ENCODE measurements around the gene SUZ12.
"Not testable (repeated sequence)": the region's sequence is repeated elsewhere in the genome, so short reads cannot be mapped to it uniquely, and the experiment has no call there.

Gene SUZ12

DNA sequence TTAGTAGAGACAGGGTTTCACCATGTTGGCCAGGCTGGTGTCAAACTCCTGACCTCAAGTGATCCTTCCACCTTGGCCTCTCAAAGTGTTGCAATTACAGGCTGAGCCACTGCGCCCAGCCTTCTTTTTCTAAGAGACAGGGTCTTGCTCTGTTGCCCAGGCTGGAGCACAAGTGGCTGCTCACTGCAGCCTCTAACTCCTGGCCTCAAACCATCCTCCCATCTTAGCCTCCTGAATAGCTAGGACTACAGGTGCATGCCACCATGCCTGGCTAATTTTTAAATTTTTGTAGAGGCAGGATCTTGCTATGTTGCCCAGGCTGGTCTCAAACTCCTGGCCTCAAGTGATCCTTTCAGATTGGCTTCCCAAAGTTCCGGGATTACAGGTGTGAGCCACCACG, 15.1 kb downstream of the SUZ12 start:
- not testable (repeated sequence) for DNase-seq (ENCODE audit: low read depth, low spot score)

DNA sequence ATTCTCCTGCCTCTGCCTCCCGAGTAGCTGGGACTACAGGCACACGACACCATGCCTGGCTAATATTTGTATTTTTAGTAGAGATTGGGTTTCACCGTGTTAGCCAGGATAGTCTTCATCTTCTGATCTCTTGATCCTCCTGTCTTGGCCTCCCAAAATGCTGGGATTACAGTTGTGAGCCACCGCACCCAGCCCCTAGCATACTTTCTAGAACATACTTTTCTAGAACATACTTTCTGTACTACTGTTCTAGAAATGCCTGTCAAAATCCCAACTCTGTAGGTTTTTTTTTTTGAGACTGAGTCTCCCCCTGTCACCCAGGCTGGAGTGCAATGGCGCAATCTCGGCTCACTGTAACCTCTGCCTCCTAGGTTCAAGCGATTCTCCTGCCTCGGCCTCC, 27.3 kb downstream of the SUZ12 start:
- DNase-seq (ENCODE audit: low read depth, low spot score) = not testable (repeated sequence)

DNA sequence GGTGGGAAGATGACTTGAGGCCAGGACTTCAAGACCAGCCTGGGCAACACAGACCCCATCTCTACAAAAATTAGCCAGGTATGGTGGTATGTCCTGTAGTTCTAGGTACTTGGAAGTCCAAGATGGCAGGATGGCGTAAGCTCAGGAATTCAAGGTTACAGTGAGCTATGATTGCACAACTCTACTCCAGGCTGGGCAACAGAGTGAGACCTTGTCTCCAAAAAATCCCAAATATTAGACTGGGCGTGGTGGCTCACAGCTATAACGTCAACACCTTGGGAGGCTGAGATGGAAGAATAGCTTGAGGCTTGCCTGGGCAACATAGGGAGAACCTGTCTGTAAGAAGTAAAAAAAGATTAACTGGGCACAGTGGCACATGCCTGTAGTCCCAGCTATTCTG, 30.8 kb downstream of the SUZ12 start:
- DNase-seq (ENCODE audit: low read depth, low spot score) = no peak

DNA sequence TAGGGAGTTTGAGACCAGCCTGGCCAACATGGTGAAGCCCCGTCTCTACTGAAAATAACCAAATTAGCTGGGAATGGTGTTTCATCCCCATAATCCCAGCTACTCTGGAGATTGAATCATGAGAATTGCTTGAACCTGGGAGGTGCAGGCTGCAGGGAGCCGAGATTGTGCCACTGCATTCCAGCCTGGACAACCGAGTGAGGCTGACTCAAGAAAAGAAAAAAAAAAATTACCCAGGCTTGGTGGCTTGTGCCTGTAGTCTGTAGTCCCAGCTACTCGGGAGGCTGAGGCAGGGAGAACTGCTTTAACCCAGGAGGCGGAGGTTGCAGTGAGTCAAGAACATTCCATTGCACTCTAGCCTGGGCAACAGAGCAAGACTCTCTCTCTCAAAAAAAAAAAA, 33.6 kb downstream of the SUZ12 start:
- not testable (repeated sequence) for DNase-seq (ENCODE audit: low read depth, low spot score)

DNA sequence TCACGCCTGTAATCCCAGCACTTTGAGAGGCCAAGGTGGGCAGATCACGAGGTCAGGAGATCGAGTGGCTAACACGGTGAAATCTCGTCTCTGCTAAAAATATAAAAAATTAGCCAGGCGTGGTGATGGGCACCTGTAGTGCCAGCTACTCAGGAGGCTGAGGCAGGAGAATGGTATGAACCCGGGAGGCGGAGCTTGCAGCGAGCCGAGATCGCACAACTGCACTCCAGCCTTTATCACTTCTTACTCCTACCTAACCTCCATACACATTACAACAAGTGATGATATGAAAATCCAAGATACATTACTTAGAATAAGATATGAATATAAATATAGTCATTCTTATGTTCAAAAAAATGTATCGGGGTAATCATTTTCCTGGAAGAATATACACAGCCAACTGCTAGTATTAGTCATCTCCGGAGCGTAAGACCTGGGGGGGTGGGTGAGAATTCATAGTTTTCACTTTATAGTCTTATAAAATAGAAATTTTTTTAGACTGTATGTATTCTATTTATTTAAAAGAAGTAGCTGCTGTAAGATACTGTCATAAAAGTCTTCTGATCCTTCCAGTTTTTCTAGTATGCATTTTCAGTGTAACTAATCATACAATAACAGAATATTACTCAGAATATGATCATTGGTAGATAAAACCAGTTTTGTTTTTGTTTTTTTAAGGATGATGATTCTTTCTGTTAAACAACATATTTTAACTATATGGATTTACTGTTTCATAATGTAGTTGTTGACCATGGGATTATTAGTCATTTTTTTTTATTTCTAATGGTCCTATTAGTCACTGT, 37.7 kb downstream of the SUZ12 start:
- DNase-seq (ENCODE audit: low read depth, low spot score) = not testable (repeated sequence)

DNA sequence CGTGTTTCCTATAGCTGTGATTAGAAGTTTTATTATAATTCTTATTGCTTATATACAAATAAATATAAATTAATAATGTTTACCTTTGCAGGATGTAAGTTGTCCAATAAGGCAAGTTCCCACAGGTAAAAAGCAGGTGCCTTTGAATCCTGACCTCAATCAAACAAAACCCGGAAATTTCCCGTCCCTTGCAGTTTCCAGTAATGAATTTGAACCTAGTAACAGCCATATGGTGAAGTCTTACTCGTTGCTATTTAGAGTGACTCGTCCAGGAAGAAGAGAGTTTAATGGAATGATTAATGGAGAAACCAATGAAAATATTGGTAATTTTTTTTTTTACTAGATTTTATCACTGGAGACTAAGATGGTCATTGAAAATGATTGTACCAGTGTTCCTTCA, 38.6 kb downstream of the SUZ12 start:
- DNase-seq (ENCODE audit: low read depth, low spot score) = not testable (repeated sequence)

DNA sequence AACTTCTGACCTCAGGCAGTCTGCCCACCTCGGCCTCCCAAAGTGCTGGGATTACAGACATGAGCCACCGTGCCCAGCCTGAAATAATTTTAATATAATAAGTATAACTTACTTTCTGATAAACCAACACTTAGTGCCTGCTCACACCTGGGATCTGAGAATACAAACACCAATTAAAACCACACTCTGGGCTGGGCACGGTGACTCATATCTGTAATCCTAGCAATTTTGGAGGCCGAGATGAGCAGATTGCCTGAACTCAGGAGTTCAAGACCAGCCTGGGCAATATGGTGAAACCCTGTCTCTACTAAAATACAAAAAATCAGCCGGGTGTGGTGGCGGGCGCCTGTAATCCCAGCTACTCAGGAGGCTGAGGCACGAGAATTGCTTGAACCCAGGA, 55.0 kb downstream of the SUZ12 start:
- not testable (repeated sequence) for DNase-seq (ENCODE audit: low read depth, low spot score)

DNA sequence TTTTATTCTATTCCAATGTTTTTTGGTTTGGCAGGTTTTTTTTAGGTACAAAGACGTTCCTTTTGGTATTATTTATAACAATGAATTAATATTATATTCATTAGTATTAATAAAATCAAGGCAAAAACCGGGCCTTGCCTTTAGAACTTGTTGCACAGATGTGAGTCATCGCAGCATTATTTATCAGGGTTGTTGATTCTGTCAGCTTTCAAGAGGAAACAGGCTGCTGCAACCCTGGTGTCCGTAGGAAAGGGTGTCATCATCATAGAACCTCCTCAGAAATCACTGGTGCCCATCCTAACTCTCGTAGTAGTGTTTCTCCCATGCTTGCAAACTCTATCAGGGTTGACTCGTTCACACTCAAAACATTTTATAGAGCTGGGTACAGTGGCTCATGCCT, 60.2 kb downstream of the SUZ12 start:
- no peak for DNase-seq (ENCODE audit: low read depth, low spot score)

DNA sequence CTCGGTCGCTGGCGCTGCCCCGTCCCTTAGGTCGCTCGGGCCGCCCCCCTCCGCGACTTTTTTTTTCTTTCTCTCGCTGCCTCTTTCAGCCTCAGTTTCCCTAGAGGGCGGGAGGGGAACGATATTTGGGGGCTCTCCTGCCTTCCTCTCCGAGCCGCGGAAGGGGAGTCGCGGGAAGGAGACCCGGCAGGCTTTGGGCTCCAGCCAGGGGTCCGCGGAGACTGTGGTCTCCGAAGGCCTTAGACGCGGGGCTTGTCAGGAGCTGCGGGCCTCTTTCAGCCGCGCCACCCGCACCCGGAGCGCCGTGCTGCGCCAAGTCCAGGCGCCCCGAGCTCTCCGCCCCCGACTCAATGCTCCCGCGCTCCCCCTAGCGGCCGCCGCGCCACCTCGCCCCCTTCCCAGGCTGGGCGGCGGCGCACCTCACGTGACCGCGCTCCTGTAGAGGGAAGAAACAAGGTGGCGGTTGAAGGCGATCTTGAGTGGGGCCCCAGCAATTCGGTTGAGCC, 70.2 kb downstream of the SUZ12 start, which contains the start of gene LRRC37B:
Gene LRRC37B (plus strand): TSS at position 427 of the 506 bp plus-strand sequence. CDS start 14,010 bp downstream, outside the sequence.
- peak; percentile 74 for DNase-seq (ENCODE audit: low read depth, low spot score)

DNA sequence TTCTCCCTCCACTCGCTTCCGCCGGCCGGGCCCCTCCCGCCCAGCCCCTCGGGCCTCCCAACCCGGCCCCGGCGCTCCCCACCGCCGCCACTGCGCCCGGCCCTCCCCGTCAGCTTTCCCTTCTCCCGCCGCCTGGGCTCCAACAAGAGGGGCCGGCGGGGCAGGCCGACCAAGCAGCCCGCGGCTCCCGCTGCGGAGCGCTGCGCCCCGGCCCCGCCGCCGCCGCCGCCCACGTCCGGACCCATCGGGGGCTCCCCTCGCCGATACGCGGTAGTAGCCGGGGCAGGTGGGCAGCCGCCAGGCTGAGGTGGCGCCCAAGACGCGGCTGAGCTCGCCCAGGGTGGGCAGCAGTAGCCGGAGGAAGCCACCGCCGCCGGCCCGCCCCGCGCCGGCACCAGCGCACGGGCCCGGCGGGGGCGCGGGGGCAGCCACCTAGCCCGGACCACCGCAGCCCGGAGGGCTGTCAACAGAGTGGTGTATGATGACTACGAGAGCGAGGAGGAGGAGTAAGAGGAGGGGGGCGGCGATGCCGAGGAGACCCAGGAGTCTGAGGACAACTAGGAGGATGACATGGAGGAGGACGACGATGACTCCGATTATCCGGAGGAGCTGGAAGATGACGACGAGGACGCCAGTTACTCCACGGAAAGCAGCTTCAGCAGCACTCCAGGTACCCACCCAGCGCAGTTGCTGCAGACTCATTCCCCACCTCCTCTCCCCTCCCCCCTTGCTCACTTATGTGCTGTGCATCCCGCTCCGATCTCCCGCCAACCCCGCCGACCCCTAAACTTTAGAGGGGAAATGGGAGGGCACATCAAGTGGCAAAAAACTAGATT, 70.9 kb downstream of the SUZ12 start:
- no peak for DNase-seq (ENCODE audit: low read depth, low spot score)

DNA sequence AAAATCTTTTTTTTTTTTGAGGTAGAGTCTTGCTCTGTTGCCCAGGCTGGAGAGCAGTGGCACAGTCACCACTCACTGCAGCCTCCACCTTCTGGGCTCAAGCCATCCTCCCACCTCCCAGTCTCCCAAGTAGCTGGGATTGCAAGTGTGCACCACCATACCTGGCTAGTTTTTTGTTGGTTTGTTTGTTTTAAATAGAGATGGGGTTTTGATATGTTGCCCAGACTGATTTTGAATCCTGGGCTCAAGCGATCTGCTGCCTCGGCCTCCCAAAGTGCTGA, 72.4 kb downstream of the SUZ12 start:
- DNase-seq (ENCODE audit: low read depth, low spot score) = no peak

DNA sequence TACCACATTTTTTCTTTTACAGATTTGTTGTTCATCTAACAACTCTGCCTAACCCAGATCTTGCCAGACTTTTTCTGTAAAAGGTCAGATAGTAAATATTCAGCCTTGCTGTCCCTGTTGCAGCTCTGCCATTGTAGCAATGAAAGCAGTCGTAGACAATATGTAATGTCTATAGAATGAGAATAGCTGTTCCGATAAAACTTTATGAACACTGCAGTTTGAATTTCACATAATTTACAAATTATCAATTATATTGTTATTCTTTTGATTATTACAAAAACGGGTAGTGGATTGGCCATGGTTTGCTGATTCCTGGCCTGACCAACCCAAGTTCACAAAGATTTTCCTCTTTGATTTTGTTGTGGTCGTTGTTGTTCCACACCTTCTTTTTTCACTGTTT, 73.3 kb downstream of the SUZ12 start:
- no peak for DNase-seq (ENCODE audit: low read depth, low spot score)

DNA sequence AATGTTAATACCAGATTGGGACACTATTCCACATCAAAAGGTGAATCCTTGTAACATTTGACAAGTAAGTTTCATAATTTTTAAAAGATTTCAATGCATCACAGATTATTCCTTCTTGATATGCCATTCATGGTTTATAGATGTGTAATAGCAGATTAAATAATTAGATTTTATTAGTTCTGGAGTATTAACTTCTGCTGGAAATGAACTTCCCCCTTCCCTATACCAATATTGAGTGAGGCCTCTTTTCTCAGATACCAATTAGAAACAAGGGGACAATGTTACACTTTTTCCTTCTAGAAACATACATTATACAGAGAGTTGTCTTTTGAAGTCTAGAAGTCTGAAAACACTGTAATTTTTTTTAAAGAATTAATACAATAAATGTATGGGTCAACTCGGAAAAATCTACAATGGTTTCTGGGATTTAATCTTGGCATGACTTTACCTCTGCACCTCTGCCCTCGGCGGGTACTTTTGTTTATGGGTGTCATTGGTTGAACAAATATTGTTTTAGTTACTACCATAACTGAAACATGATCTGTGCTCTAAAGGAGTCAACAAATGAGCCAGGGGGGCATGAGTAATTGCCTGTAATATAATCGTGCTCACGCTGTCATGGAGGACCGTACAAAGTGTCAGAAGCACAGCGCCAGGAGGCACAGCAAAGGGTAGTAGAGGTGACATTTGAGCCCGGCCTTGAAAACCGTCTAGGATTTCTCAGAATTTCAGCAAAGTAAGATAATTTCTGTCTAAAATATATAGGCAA, 78.6 kb downstream of the SUZ12 start:
- no peak for DNase-seq (ENCODE audit: low read depth, low spot score)

DNA sequence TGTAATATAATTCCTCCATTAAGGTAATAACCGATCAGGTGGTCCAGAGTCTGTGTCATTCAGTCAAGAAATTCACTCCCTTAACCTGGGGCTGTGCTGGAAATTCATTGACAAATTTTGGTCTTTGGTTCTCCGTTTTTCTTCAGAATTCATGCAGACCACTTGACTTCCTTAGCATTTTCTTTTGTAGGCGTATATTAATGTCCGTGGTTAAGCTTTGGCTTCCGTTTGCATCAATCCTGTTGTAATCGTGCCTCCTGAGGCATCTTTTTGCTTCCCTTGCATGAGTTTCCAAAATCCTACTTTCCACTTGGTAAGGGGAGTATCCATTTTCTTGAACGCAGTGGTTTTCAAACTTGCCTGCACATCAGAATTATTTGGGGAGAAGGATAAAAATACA, 79.4 kb downstream of the SUZ12 start:
- DNase-seq (ENCODE audit: low read depth, low spot score) = no peak

DNA sequence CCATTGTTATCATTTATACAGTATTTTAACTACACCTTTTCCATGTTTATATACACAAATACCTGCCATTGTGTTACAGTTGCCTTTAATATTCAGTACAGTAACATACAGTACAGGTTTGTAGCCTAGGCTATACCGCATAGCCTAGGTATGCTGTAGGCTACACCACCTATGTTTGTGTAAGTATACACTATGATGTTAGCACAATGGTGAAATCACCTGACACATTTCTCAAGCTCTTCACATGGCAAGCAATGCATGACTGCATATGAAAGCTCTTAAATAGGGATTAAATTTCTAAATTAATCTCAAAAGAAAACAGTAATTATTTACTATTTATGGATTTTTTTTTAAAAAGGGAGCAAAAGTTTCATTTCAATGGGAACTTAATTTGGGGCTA, 82.4 kb downstream of the SUZ12 start:
- no peak for DNase-seq (ENCODE audit: low read depth, low spot score)

DNA sequence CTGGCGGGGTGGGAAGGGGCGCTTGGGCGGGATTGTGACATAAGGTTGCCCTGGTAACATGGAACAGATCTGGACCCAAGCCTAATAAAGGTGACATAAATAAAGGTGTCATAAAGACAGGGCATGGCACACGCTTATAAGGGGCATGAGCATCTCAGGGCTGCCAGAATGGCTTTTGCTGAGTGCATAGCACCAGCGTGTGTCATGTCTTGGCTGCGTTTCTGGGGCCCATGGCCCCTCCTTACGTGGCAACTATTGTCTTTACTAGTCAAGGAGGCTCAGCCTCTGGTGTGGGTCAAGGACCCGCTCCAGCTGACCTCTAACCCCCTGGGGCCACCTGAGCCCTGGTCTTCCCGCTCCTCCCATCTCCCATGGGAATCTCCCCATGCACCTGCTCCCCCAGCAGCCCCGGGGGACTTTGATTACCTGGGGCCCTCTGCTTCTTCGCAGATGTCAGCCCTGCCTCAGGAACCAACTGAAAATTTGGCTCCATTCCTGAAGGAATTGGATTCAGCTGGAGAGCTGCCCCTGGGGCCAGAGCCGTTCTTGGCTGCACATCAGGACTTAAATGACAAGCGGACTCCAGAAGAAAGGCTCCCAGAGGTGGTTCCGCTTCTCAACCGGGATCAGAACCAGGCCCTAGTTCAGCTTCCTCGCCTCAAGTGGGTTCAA, 84.3 kb downstream of the SUZ12 start:
- DNase-seq (ENCODE audit: low read depth, low spot score) = no peak

DNA sequence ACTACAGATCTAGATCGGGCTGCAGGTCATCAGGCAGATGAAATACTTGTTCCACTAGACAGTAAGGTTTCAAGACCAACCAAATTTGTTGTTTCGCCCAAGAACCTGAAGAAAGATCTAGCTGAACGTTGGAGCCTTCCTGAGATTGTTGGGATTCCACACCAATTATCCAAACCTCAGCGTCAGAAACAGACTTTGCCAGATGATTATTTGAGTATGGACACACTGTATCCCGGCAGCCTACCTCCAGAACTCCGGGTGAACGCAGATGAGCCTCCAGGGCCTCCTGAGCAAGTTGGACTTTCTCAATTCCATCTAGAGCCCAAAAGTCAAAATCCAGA, 84.8 kb downstream of the SUZ12 start:
- DNase-seq (ENCODE audit: low read depth, low spot score) = no peak

DNA sequence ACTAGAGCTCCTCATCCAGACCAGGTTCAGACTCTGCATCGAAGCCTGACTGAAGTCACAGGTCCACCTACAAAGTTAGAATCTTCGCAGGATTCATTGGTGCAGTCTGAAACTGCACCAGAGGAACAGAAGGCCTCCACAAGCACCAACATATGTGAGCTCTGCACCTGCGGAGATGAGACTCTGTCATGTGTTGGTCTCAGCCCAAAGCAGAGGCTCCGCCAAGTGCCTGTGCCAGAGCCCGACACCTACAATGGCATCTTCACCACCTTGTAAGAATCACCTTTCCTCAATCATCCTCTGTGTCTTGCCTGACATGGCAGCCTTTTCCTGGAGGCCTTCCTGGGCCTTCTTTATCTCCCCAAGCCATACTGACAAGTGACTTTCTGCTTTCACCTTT, 85.7 kb downstream of the SUZ12 start:
- DNase-seq (ENCODE audit: low read depth, low spot score) = not testable (repeated sequence)

DNA sequence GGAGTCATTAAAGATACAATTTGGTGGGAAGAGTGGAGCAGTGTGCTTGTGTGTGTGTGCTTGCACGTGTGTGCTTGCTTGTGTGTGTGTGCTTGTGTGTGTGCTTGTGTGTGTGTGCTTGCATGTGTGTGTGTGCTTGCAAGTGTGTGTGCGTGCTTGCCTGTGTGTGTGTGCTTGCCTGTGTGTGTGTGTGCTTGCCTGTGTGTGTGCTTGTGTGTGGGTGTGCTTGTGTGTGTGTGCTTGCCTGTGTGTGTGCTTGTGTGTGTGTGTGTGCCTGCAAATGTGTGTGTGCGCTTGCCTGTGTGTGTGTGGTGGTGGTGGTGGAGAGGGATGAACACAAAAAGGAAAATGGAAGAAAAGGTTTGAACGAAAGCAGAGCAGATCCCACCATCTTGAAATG, 90.5 kb downstream of the SUZ12 start:
- DNase-seq (ENCODE audit: low read depth, low spot score) = not testable (repeated sequence)

DNA sequence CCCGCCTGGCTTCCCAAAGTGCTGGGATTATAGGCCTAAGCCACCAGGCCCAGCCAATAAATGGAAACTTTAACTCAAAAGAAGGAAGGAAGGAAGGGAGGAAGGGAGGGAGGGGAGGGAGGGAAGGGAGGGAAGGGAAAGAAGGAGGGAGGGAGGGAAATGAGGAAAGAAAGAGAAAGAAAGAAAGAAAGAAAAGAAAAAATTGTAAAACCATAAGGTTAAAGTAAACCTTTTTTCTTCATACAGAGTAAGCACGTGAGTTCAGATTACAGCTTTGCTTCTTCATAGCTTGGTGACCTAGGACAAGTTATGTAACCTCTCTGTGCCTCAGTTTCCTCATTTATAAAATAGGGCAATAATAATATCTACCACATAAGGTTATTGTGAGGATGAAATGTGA, 96.4 kb downstream of the SUZ12 start:
- DNase-seq (ENCODE audit: low read depth, low spot score) = no peak

DNA sequence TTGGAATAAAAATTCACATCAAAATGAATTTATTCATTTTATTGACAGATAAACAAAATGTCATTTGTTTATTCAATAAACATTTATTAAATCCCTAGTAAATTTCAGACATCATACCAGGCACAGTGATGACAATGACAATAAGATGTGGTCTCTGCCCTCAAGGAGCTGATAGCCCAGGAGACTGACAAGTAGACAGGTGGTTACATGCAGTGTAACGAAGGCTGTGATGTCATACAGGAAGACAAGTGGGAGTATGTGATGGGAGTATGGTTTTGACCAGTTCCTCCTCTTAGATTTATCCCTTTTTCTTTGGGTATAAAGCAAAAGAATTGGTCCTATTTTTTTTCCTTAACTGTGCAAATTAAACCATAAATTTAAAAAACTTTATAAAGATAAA, 97.0 kb downstream of the SUZ12 start:
- not testable (repeated sequence) for DNase-seq (ENCODE audit: low read depth, low spot score)

DNA sequence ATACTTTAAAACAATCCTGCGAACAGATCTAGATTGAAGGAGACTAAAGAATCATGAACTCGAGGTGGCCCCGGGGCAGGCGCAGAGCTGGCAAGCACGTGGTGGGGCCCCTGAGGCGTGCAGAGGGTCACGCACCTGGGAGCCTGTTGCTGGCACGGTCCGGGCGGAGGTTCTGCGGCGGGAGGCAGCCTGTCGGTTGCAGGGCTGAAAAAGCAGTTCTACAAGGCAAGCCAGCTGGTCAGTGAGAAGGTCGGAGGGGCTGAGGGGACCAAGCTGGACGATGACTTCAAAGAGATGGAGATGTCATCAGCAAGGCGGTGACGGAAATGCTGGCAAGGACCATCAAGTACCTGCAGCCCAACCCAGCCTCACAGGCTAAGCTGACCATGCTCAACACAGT, 103.4 kb downstream of the SUZ12 start:
- not testable (repeated sequence) for DNase-seq (ENCODE audit: low read depth, low spot score)

Data from activated naive CD8-positive, alpha-beta T cell treated with anti-CD3 and anti-CD28 coated beads, Interleukin-2, amount 50 U/mL, for 16 hours (primary cell).